HEK293 (cell line): Measurements from ENCODE around the gene SLC10A7.

ENCODE experiments used
- BCL11B ChIP-seq: fragments of 450-650 bp; formaldehyde crosslinking; IDR thresholded peaks from 2 replicates; pipeline ENCODE4 v1.5.1; 2016; ENCODE audit warnings: low read depth, missing biosample characterization, missing genetic modification characterization
- CTCF ChIP-seq: fragments of 450-650 bp; formaldehyde crosslinking; IDR thresholded peaks from 2 replicates; pipeline ENCODE4 v1.5.1; 2016; ENCODE audit warnings: missing biosample characterization, missing genetic modification characterization
- PBX3 ChIP-seq: sonication (generic); formaldehyde crosslinking; IDR thresholded peaks from 2 replicates; pipeline ENCODE4 v1.8.1; 2022; ENCODE audit warnings: mild to moderate bottlenecking, moderate library complexity, missing genetic modification reagents
- SCRT1 ChIP-seq: fragments of 450-650 bp; formaldehyde crosslinking; IDR thresholded peaks from 2 replicates; pipeline ENCODE4 v1.5.1; 2016; ENCODE audit warnings: missing biosample characterization, missing genetic modification characterization, borderline replicate concordance
- TCF7L2 ChIP-seq: IDR thresholded peaks from 2 replicates; pipeline ENCODE4 v1.6.1; 2011; ENCODE audit warnings: low read depth, mild to moderate bottlenecking, inconsistent platforms, low read length, moderate library complexity, borderline replicate concordance
- ZNF18 ChIP-seq: fragments of 450-650 bp; formaldehyde crosslinking; IDR thresholded peaks from 2 replicates; pipeline ENCODE4 v1.5.1; 2016; ENCODE audit warnings: missing biosample characterization, missing genetic modification characterization
- ZNF416 ChIP-seq: fragments of 450-650 bp; formaldehyde crosslinking; IDR thresholded peaks from 2 replicates; pipeline ENCODE4 v1.5.1; 2016; ENCODE audit warnings: missing biosample characterization, missing genetic modification characterization
- ZNF707 ChIP-seq: fragments of 450-650 bp; formaldehyde crosslinking; IDR thresholded peaks from 2 replicates; pipeline ENCODE4 v1.5.1; 2016; ENCODE audit warnings: missing biosample characterization, missing genetic modification characterization
- TF ChIP-seq, protein P1 (sequence below): fragments of 450-650 bp; formaldehyde crosslinking; IDR thresholded peaks from 2 replicates; pipeline ENCODE4 v1.5.1; 2016; ENCODE audit warnings: missing biosample characterization, missing genetic modification characterization

GRCh38 chr4:146389561-146389960, 132.2 kb downstream of the SLC10A7 start:
- no peak for TF ChIP-seq CTCF (tag by site-specific recombination)
- TF ChIP-seq BCL11B (tag by site-specific recombination) = no peak
- TF ChIP-seq TCF7L2 = no peak
- no peak for TF ChIP-seq ZNF707
- TF ChIP-seq, protein P1, sequence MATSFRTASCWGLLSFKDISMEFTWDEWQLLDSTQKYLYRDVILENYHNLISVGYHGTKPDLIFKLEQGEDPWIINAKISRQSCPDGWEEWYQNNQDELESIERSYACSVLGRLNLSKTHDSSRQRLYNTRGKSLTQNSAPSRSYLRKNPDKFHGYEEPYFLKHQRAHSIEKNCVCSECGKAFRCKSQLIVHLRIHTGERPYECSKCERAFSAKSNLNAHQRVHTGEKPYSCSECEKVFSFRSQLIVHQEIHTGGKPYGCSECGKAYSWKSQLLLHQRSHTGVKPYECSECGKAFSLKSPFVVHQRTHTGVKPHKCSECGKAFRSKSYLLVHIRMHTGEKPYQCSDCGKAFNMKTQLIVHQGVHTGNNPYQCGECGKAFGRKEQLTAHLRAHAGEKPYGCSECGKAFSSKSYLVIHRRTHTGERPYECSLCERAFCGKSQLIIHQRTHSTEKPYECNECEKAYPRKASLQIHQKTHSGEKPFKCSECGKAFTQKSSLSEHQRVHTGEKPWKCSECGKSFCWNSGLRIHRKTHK (tag by site-specific recombination) = no peak
- no peak for TF ChIP-seq SCRT1 (tag by site-specific recombination)
- TF ChIP-seq ZNF18 (tag by site-specific recombination) = no peak
- no peak for TF ChIP-seq PBX3 (CRISPR knock-in tag)
- no peak for TF ChIP-seq ZNF416 (tag by site-specific recombination)
